Measurements from ENCODE around the gene CAMSAP3. TPM values are rescaled to one million over a fixed set of nuclear protein-coding genes. Genes with fewer than 3 reads are reported as not detected.

Gene CAMSAP3
- total and polyA plus RNA-seq, 12 donors, result 0.61 to 18.9 (median 6.0) TPM

DNA sequence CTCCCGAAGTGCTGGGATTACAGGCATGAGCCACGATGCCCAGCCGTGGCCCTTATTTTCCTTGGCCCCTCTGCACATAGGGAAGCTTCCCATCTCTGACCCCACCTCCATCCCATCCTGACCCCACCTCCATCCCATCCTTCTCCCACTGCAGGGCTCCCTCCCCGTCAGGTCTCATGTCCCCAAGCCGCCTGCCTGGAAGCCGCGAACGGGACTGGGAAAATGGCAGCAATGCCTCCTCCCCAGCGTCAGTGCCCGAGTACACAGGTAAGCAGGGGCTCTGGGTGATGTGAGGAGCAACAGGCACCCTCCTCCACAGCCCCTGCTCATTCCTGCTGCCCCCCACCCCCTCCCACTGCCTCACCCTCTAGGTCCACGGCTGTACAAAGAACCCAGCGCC lies 21.5 kb downstream of the CAMSAP3 start:
- Histone ChIP-seq H3K36me3 (replicated peaks in 1 of 2) (peaks cover 0 to 28% of the 10 kb centered on the region in 2 donors), H3K27me3 (no peaks in the 10 kb centered on the region), H3K9me3 (replicated peaks in 1 of 3) (no peaks in the 10 kb centered on the region), H3K4me1 (replicated peaks in 1 of 2) (peaks cover 9 to 18% of the 10 kb centered on the region in 2 donors), H3K4me3 (no peak overlapping the region), H3K27ac (no peak overlapping the region)
- no peak for DNase-seq
- TF ChIP-seq POLR2A (IDR thresholded peaks at IDR 0.05), result no peak
- TF ChIP-seq CTCF (IDR thresholded peaks at IDR 0.05), result no peak
- WGBS, 4 donors, result 91 to 96% (median 94%) methylated on average over 10 to 12 of the region's 12 CpGs
- intact Hi-C loops (cut with DNase I), result no loop called here

DNA sequence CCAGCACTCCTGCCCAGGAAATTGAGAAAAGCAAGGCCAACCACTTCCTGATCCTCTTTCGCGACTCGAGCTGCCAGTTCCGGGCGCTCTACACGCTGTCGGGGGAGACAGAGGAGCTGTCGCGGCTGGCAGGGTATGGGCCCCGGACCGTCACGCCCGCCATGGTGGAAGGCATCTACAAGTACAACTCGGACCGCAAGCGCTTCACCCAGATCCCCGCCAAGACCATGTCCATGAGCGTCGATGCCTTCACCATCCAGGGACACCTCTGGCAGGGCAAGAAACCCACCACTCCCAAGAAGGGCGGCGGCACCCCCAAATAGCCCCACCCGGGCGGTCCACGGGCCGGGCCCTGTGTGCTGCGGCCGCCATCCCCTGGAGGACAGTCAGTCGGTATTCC lies 22.1 kb downstream of the CAMSAP3 start:
- H3K36me3 ChIP-seq (replicated peaks in 1 of 2), result peaks cover 0 to 33% of the 10 kb centered on the region in 2 donors
- WGBS, 4 donors, result 85 to 94% (median 92%) methylated on average over 20 to 28 of the region's 28 CpGs
- intact Hi-C loops (cut with DNase I), result no loop called here
- no peak for DNase-seq
- H3K27me3 ChIP-seq, result no peaks in the 10 kb centered on the region
- no peaks in the 10 kb centered on the region for H3K9me3 ChIP-seq (replicated peaks in 1 of 3)
- peak overlapping the region in 2 of 5 donors; percentile 83 to 89 for H3K27ac ChIP-seq
- peaks cover 9 to 18% of the 10 kb centered on the region in 2 donors for H3K4me1 ChIP-seq (replicated peaks in 1 of 2)
- TF ChIP-seq CTCF (IDR thresholded peaks at IDR 0.05) (no peak), POLR2A (IDR thresholded peaks at IDR 0.05) (no peak)
- H3K4me3 ChIP-seq, result no peak overlapping the region

GRCh38 chr19:7618348-7618747 lies 22.7 kb downstream of the CAMSAP3 start:
- peaks cover 0 to 39% of the 10 kb centered on the region in 2 donors for H3K36me3 ChIP-seq (replicated peaks in 1 of 2)
- WGBS, 4 donors, result 33 to 50% (median 41%) methylated on average over 4 of the region's 4 CpGs
- TF ChIP-seq POLR2A (IDR thresholded peaks at IDR 0.05) (no peak), CTCF (IDR thresholded peaks at IDR 0.05) (no peak)
- H3K27me3 ChIP-seq, result no peaks in the 10 kb centered on the region
- H3K27ac ChIP-seq, result peak overlapping the region in 4 of 5 donors; percentile 46 to 89 (median 84)
- intact Hi-C loops (cut with DNase I), result no loop called here
- H3K4me1 ChIP-seq (replicated peaks in 1 of 2), result peaks cover 9 to 18% of the 10 kb centered on the region in 2 donors
- no peaks in the 10 kb centered on the region for H3K9me3 ChIP-seq (replicated peaks in 1 of 3)
- peak; percentile 49 to 89 (median 85) for DNase-seq
- H3K4me3 ChIP-seq, result no peak overlapping the region

DNA sequence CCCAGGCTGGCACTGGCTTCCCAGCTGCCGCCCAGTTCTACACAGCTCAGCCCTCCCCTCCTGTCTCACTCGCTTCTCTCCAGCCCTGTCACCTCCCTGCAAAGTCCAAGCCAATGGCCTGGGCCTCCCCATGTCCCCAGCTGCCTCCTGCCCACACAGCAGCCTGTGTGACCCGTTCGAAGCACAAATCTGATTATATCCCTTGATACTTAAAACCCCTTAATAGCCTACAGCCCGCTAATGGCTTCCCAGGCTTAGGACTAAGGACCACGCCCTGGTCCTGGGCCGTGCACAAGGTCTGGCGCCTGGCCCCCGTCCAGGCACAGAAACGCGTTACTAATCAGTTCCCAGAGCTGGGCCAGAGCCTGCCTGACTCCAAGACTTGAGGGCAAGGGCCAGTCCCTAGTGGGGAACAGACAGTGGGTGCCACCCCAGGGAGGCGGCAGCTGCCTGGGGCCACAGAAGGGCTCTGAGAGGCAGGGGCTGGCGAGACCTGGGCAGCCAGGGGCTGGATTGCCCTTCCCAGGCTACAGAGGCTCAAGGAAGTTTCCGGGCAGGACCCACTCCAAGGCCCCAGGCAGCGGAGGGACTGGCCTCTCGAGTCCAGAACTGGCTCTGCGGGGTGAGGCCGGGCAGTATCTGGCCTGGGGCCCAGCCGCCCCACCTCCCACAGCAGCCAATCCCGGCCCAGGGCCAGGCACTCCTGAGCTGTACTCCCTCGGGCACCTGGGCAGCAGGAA lies 23.3 kb downstream of the CAMSAP3 start:
- Histone ChIP-seq H3K9me3 (replicated peaks in 1 of 3) (no peaks in the 10 kb centered on the region), H3K4me3 (no peak overlapping the region), H3K27ac (peak overlapping the region; percentile 20 to 89 (median 83)), H3K36me3 (replicated peaks in 1 of 2) (peaks cover 0 to 45% of the 10 kb centered on the region in 2 donors), H3K27me3 (no peaks in the 10 kb centered on the region), H3K4me1 (replicated peaks in 1 of 2) (peaks cover 9 to 18% of the 10 kb centered on the region in 2 donors)
- intact Hi-C loops (cut with DNase I), result no loop called here
- 47 to 63% (median 56%) methylated on average over 8 to 21 of the region's 21 CpGs for WGBS, 4 donors
- peak; percentile 74 to 90 (median 85) for DNase-seq
- peak in 1 of 6 experiments; percentile 5 for TF ChIP-seq CTCF (IDR thresholded peaks at IDR 0.05)
- TF ChIP-seq POLR2A (IDR thresholded peaks at IDR 0.05), result no peak

Data from adrenal gland (tissue), 12 donors.